GM23338 (cell line): ENCODE measurements around the gene CPNE5. TPM values are rescaled to one million over a fixed set of nuclear protein-coding genes. Genes with fewer than 3 reads are reported as not detected.
A peak's percentile ranks its signal among the peaks of the same experiment; 100 is the strongest.

Experiments
- ATAC-seq: fragments of 200-7000 bp; cut with Tn5 transposase; 3 replicates; pipeline ENCODE4 v1.9.1; 2020
- DNase-seq: peaks from one replicate; pipeline ENCODE4 v3.0.0-alpha.2; 2015; ENCODE audit warnings: low spot score
- H2AFZ ChIP-seq: fragments of 200-600 bp; sonication (generic); 2 replicates; pipeline ENCODE4 v1.8.0; 2016; ENCODE audit warnings: antibody characterized with exemption, mild to moderate bottlenecking, moderate library complexity
- H3F3A ChIP-seq: fragments of 200-600 bp; sonication (generic); replicated peaks from 2 replicates; pipeline ENCODE4 v1.8.0; 2017; ENCODE audit warnings: antibody characterized with exemption, mixed run types, low read depth
- H3K27ac ChIP-seq: fragments of 200-600 bp; sonication (generic); 2 replicates; pipeline ENCODE4 v1.6.1; 2016; ENCODE audit warnings: low read depth
- H3K27me3 ChIP-seq: fragments of 200-600 bp; sonication (generic); 2 replicates; pipeline ENCODE4 v1.8.0; 2016; ENCODE audit warnings: mild to moderate bottlenecking, mixed run types, moderate library complexity; ENCODE audit not compliant: insufficient read depth
- H3K36me3 ChIP-seq: fragments of 200-600 bp; sonication (generic); 2 replicates; pipeline ENCODE4 v1.8.0; 2016; ENCODE audit warnings: mild to moderate bottlenecking; ENCODE audit not compliant: insufficient read depth
- H3K4me1 ChIP-seq: fragments of 200-600 bp; sonication (generic); 2 replicates; pipeline ENCODE4 v1.8.0; 2016; ENCODE audit warnings: mild to moderate bottlenecking, moderate library complexity; ENCODE audit not compliant: insufficient read depth
- H3K4me2 ChIP-seq: fragments of 200-600 bp; sonication (generic); 2 replicates; pipeline ENCODE4 v1.7.1; 2017; ENCODE audit warnings: mixed run types
- H3K4me3 ChIP-seq: fragments of 200-600 bp; sonication (generic); 2 replicates; pipeline ENCODE4 v1.6.1; 2016; ENCODE audit warnings: mixed run types
- H3K79me2 ChIP-seq: fragments of 200-600 bp; sonication (generic); replicated peaks from 2 replicates; pipeline ENCODE4 v1.8.0; 2017; ENCODE audit warnings: mild to moderate bottlenecking; ENCODE audit not compliant: insufficient read depth
- H3K9me2 ChIP-seq: fragments of 200-600 bp; sonication (generic); 2 replicates; pipeline ENCODE4 v1.8.0; 2017; ENCODE audit not compliant: insufficient read depth
- H4K20me1 ChIP-seq: fragments of 200-600 bp; sonication (generic); replicated peaks from 2 replicates; pipeline ENCODE4 v1.8.0; 2017; ENCODE audit warnings: mild to moderate bottlenecking; ENCODE audit not compliant: insufficient read depth
- H3K27ac Mint-ChIP-seq: 2 replicates; pipeline ENCODE4 v1.8.0; 2020; ENCODE audit warnings: inconsistent platforms, mild to moderate bottlenecking, moderate library complexity, mixed read lengths
- H3K27me3 Mint-ChIP-seq: 3 replicates; pipeline ENCODE4 v1.8.0; 2022; ENCODE audit warnings: low read depth, mild to moderate bottlenecking, moderate library complexity, mixed read lengths, inconsistent platforms; ENCODE audit not compliant: insufficient read depth, poor library complexity
- H3K36me3 Mint-ChIP-seq: 3 replicates; pipeline ENCODE4 v1.8.0; 2021; ENCODE audit warnings: low read depth, mild to moderate bottlenecking, inconsistent platforms, moderate library complexity, mixed read lengths
- H3K4me1 Mint-ChIP-seq: 3 replicates; pipeline ENCODE4 v1.8.0; 2020; ENCODE audit warnings: mild to moderate bottlenecking, inconsistent platforms, mixed read lengths
- H3K4me3 Mint-ChIP-seq: 3 replicates; pipeline ENCODE4 v1.8.0; 2021; ENCODE audit warnings: moderate library complexity, mild to moderate bottlenecking, inconsistent platforms, mixed read lengths
- H3K9me3 Mint-ChIP-seq: 3 replicates; pipeline ENCODE4 v1.8.0; 2020; ENCODE audit warnings: moderate library complexity, mild to moderate bottlenecking, inconsistent platforms, mixed read lengths
- CREB1 ChIP-seq: fragments of 250-450 bp; sonication (Bioruptor Pico); IDR thresholded peaks from 2 replicates; pipeline ENCODE4 v1.5.0; 2020; ENCODE audit warnings: low read depth, mild to moderate bottlenecking, moderate library complexity
- EZH2 ChIP-seq: fragments of 200-600 bp; sonication (generic); IDR thresholded peaks from one replicate; pipeline ENCODE4 v1.8.0; 2017; ENCODE audit warnings: antibody characterized with exemption, mild to moderate bottlenecking, low read depth; ENCODE audit not compliant: unreplicated experiment
- JUNB ChIP-seq: IDR thresholded peaks from one replicate; pipeline ENCODE4 v1.6.1; 2016; ENCODE audit warnings: antibody characterized with exemption; ENCODE audit not compliant: unreplicated experiment
- POLR2AphosphoS5 ChIP-seq: IDR thresholded peaks from 2 replicates; pipeline ENCODE4 v1.6.1; 2016; ENCODE audit warnings: antibody characterized with exemption, low read depth
- STAT1 ChIP-seq: IDR thresholded peaks from one replicate; pipeline ENCODE4 v1.6.1; 2016; ENCODE audit warnings: antibody characterized with exemption; ENCODE audit not compliant: unreplicated experiment
- ZNF114 ChIP-seq: fragments of 250-450 bp; sonication (Bioruptor Pico); IDR thresholded peaks from 2 replicates; pipeline ENCODE4 v1.5.0; 2020; ENCODE audit warnings: mild to moderate bottlenecking, moderate library complexity
- ZNF331 ChIP-seq: fragments of 250-450 bp; sonication (Bioruptor Pico); IDR thresholded peaks from 2 replicates; pipeline ENCODE4 v1.5.0; 2020; ENCODE audit warnings: low read depth, mild to moderate bottlenecking, moderate library complexity
- polyA plus RNA-seq: library from polyadenylated mRNA; unstranded; fragments of >200 nt; fragmentation: Nextera tagmentation; extraction: Ambion mirVana; gene quantifications from 2 replicates; pipeline ENCODE4 v1.2.1, GENCODE V29; 2016
- total RNA-seq: library from RNA; depleted of rRNA; stranded (reverse); fragments of >200 nt; shearing (Covaris generic); gene quantifications from 2 replicates; pipeline ENCODE4 v1.2.3, GENCODE V29; 2014
- TF ChIP-seq, protein P1 (sequence below): IDR thresholded peaks from 2 replicates; pipeline ENCODE4 v1.6.1; 2016; ENCODE audit warnings: antibody characterized with exemption
- TF ChIP-seq, protein P2 (sequence below), 2 experiments: fragments of 200-600 bp in 1 of 2; sonication (generic) in 1 of 2; conservative IDR thresholded peaks; 2 replicates each; pipeline versions ENCODE4 v1.5.1 to v1.6.1; 2016 to 2017; ENCODE audit warnings: antibody characterized with exemption in 2 of 2, low read depth in 2 of 2, mild to moderate bottlenecking in 2 of 2, moderate library complexity in 1 of 2
- TF ChIP-seq, protein P3 (sequence below): fragments of 250-450 bp; sonication (Bioruptor Pico); IDR thresholded peaks from 2 replicates; pipeline ENCODE4 v1.5.0; 2020; ENCODE audit warnings: mild to moderate bottlenecking, moderate library complexity
- TF ChIP-seq, protein P4 (sequence below): IDR thresholded peaks from one replicate; pipeline ENCODE4 v1.6.1; 2018; ENCODE audit warnings: antibody characterized with exemption; ENCODE audit not compliant: unreplicated experiment

Gene CPNE5
- total and polyA plus RNA-seq, 2 experiments from 2014 or later = 0.14 to 0.42 TPM

DNA sequence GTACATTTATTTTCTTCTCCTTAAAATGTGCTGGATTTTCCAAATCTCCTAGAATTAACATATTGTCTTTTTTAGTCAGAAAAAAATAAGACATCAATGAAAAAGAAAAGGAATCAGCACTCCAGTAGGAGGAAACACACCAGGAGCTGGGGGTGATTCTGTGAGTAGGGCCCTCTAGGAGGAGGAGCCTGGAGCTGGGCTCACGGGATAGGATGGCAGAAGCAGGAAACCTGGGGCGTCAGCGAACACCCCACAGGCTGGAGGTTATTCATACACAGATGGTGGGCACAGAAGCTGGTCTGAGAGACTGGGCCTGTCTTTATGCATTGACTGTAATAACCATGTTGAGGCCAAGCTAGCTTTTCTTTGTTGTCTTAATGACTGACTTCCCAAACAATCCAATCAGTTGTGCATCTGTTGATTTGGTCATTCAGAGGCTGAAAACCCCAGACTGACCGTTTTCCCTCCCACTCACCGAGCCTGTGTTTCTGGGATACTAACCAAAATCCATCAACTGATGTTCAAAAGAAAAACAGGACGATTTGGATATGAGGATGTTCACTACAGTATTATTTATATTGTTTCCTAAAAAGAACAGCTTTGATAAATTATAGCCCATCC lies 53.1 kb downstream of the CPNE5 start:
- H2AFZ ChIP-seq = peak overlapping the region; percentile 38; the same call in 1 of the 2 replicates
- peak; percentile 82 for ATAC-seq

More for the DNA sequence above, 53.1 kb downstream of the CPNE5 start:
- Histone ChIP-seq H3K4me2 (no peak overlapping the region), H3K4me1 (peaks cover 30% of the 10 kb centered on the region), H3K27me3 (no peaks in the 10 kb centered on the region), H3K27ac (no peak overlapping the region), H3K79me2 (no peaks in the 10 kb centered on the region), H4K20me1 (no peaks in the 10 kb centered on the region), H3K36me3 (no peaks in the 10 kb centered on the region), H3K4me3 (no peak overlapping the region), H3K9me2 (no peaks in the 10 kb centered on the region), H3F3A (no peaks in the 10 kb centered on the region)
- Mint-ChIP-seq H3K27ac (no peak overlapping the region), H3K9me3 (no peaks in the 10 kb centered on the region), H3K4me3 (no peak overlapping the region), H3K27me3 (no peaks in the 10 kb centered on the region), H3K36me3 (no peaks in the 10 kb centered on the region), H3K4me1 (peaks cover 34% of the 10 kb centered on the region)
- DNase-seq = peak; percentile 73
- TF ChIP-seq EZH2 (no peak), STAT1 (no peak), JUNB (no peak), ZNF114 (CRISPR knock-in tag) (no peak), CREB1 (CRISPR knock-in tag) (no peak), ZNF331 (CRISPR knock-in tag) (no peak), POLR2AphosphoS5 (no peak)
- TF ChIP-seq, protein P1, sequence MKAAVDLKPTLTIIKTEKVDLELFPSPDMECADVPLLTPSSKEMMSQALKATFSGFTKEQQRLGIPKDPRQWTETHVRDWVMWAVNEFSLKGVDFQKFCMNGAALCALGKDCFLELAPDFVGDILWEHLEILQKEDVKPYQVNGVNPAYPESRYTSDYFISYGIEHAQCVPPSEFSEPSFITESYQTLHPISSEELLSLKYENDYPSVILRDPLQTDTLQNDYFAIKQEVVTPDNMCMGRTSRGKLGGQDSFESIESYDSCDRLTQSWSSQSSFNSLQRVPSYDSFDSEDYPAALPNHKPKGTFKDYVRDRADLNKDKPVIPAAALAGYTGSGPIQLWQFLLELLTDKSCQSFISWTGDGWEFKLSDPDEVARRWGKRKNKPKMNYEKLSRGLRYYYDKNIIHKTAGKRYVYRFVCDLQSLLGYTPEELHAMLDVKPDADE = no peak
- TF ChIP-seq, protein P2, sequence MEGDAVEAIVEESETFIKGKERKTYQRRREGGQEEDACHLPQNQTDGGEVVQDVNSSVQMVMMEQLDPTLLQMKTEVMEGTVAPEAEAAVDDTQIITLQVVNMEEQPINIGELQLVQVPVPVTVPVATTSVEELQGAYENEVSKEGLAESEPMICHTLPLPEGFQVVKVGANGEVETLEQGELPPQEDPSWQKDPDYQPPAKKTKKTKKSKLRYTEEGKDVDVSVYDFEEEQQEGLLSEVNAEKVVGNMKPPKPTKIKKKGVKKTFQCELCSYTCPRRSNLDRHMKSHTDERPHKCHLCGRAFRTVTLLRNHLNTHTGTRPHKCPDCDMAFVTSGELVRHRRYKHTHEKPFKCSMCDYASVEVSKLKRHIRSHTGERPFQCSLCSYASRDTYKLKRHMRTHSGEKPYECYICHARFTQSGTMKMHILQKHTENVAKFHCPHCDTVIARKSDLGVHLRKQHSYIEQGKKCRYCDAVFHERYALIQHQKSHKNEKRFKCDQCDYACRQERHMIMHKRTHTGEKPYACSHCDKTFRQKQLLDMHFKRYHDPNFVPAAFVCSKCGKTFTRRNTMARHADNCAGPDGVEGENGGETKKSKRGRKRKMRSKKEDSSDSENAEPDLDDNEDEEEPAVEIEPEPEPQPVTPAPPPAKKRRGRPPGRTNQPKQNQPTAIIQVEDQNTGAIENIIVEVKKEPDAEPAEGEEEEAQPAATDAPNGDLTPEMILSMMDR (conservative IDR thresholded peaks at IDR 0.05; ENCODE audit: low read depth in 2 of 2) = no peak
- TF ChIP-seq, protein P3, sequence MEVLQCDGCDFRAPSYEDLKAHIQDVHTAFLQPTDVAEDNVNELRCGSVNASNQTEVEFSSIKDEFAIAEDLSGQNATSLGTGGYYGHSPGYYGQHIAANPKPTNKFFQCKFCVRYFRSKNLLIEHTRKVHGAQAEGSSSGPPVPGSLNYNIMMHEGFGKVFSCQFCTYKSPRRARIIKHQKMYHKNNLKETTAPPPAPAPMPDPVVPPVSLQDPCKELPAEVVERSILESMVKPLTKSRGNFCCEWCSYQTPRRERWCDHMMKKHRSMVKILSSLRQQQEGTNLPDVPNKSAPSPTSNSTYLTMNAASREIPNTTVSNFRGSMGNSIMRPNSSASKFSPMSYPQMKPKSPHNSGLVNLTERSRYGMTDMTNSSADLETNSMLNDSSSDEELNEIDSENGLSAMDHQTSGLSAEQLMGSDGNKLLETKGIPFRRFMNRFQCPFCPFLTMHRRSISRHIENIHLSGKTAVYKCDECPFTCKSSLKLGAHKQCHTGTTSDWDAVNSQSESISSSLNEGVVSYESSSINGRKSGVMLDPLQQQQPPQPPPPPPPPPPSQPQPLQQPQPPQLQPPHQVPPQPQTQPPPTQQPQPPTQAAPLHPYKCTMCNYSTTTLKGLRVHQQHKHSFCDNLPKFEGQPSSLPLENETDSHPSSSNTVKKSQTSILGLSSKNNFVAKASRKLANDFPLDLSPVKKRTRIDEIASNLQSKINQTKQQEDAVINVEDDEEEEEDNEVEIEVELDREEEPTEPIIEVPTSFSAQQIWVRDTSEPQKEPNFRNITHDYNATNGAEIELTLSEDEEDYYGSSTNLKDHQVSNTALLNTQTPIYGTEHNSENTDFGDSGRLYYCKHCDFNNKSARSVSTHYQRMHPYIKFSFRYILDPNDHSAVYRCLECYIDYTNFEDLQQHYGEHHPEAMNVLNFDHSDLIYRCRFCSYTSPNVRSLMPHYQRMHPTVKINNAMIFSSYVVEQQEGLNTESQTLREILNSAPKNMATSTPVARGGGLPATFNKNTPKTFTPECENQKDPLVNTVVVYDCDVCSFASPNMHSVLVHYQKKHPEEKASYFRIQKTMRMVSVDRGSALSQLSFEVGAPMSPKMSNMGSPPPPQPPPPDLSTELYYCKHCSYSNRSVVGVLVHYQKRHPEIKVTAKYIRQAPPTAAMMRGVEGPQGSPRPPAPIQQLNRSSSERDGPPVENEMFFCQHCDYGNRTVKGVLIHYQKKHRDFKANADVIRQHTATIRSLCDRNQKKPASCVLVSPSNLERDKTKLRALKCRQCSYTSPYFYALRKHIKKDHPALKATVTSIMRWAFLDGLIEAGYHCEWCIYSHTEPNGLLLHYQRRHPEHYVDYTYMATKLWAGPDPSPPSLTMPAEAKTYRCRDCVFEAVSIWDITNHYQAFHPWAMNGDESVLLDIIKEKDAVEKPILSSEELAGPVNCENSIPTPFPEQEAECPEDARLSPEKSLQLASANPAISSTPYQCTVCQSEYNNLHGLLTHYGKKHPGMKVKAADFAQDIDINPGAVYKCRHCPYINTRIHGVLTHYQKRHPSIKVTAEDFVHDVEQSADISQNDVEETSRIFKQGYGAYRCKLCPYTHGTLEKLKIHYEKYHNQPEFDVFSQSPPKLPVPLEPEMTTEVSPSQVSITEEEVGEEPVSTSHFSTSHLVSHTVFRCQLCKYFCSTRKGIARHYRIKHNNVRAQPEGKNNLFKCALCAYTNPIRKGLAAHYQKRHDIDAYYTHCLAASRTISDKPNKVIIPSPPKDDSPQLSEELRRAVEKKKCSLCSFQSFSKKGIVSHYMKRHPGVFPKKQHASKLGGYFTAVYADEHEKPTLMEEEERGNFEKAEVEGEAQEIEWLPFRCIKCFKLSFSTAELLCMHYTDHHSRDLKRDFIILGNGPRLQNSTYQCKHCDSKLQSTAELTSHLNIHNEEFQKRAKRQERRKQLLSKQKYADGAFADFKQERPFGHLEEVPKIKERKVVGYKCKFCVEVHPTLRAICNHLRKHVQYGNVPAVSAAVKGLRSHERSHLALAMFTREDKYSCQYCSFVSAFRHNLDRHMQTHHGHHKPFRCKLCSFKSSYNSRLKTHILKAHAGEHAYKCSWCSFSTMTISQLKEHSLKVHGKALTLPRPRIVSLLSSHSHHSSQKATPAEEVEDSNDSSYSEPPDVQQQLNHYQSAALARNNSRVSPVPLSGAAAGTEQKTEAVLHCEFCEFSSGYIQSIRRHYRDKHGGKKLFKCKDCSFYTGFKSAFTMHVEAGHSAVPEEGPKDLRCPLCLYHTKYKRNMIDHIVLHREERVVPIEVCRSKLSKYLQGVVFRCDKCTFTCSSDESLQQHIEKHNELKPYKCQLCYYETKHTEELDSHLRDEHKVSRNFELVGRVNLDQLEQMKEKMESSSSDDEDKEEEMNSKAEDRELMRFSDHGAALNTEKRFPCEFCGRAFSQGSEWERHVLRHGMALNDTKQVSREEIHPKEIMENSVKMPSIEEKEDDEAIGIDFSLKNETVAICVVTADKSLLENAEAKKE (CRISPR knock-in tag) = no peak
- TF ChIP-seq, protein P4, sequence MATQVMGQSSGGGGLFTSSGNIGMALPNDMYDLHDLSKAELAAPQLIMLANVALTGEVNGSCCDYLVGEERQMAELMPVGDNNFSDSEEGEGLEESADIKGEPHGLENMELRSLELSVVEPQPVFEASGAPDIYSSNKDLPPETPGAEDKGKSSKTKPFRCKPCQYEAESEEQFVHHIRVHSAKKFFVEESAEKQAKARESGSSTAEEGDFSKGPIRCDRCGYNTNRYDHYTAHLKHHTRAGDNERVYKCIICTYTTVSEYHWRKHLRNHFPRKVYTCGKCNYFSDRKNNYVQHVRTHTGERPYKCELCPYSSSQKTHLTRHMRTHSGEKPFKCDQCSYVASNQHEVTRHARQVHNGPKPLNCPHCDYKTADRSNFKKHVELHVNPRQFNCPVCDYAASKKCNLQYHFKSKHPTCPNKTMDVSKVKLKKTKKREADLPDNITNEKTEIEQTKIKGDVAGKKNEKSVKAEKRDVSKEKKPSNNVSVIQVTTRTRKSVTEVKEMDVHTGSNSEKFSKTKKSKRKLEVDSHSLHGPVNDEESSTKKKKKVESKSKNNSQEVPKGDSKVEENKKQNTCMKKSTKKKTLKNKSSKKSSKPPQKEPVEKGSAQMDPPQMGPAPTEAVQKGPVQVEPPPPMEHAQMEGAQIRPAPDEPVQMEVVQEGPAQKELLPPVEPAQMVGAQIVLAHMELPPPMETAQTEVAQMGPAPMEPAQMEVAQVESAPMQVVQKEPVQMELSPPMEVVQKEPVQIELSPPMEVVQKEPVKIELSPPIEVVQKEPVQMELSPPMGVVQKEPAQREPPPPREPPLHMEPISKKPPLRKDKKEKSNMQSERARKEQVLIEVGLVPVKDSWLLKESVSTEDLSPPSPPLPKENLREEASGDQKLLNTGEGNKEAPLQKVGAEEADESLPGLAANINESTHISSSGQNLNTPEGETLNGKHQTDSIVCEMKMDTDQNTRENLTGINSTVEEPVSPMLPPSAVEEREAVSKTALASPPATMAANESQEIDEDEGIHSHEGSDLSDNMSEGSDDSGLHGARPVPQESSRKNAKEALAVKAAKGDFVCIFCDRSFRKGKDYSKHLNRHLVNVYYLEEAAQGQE = no peak
